Endothelial cell (in vitro differentiated cells): ENCODE results near the gene EXOC3L4. TPM values are rescaled to one million over a fixed set of nuclear protein-coding genes. Genes with fewer than 3 reads are reported as not detected.

Source experiments
- DNase-seq: peaks from one replicate; pipeline ENCODE4 v3.0.0; 2021; ENCODE audit warnings: low spot score
- H3K27ac Mint-ChIP-seq: one replicate; pipeline ENCODE4 v1.8.0; 2021; ENCODE audit warnings: mixed read lengths, inconsistent platforms; ENCODE audit not compliant: unreplicated experiment
- H3K27me3 Mint-ChIP-seq: one replicate; pipeline ENCODE4 v1.8.0; 2021; ENCODE audit warnings: mild to moderate bottlenecking, moderate library complexity, mixed read lengths, inconsistent platforms; ENCODE audit not compliant: unreplicated experiment
- H3K36me3 Mint-ChIP-seq: one replicate; pipeline ENCODE4 v1.8.0; 2021; ENCODE audit warnings: mild to moderate bottlenecking, low read depth, mixed read lengths, inconsistent platforms; ENCODE audit not compliant: unreplicated experiment
- H3K4me1 Mint-ChIP-seq: one replicate; pipeline ENCODE4 v1.8.0; 2021; ENCODE audit warnings: mild to moderate bottlenecking, mixed read lengths, inconsistent platforms; ENCODE audit not compliant: unreplicated experiment
- H3K4me3 Mint-ChIP-seq: one replicate; pipeline ENCODE4 v1.8.0; 2021; ENCODE audit warnings: mild to moderate bottlenecking, mixed read lengths, inconsistent platforms; ENCODE audit not compliant: unreplicated experiment
- H3K9me3 Mint-ChIP-seq: one replicate; pipeline ENCODE4 v1.8.0; 2021; ENCODE audit warnings: mixed read lengths, inconsistent platforms; ENCODE audit not compliant: unreplicated experiment
- total RNA-seq: library from RNA; stranded (reverse); fragmentation: NEBNext Ultra II Directional; extraction: Animal tissue kit (Norgen Biotek cat#: 25700); gene quantifications from one replicate; pipeline ENCODE4 v1.2.1, GENCODE V29; 2021; ENCODE audit not compliant: unreplicated experiment
- TF ChIP-seq, protein P1 (sequence below): fragments of 200-600 bp; sonication (generic); IDR thresholded peaks from one replicate; pipeline ENCODE4 v1.5.0; 2021; ENCODE audit warnings: antibody characterized with exemption; ENCODE audit not compliant: unreplicated experiment

EXOC3L4 gene
- total RNA-seq, 1 donor from 2014 or later, result not detected

DNA sequence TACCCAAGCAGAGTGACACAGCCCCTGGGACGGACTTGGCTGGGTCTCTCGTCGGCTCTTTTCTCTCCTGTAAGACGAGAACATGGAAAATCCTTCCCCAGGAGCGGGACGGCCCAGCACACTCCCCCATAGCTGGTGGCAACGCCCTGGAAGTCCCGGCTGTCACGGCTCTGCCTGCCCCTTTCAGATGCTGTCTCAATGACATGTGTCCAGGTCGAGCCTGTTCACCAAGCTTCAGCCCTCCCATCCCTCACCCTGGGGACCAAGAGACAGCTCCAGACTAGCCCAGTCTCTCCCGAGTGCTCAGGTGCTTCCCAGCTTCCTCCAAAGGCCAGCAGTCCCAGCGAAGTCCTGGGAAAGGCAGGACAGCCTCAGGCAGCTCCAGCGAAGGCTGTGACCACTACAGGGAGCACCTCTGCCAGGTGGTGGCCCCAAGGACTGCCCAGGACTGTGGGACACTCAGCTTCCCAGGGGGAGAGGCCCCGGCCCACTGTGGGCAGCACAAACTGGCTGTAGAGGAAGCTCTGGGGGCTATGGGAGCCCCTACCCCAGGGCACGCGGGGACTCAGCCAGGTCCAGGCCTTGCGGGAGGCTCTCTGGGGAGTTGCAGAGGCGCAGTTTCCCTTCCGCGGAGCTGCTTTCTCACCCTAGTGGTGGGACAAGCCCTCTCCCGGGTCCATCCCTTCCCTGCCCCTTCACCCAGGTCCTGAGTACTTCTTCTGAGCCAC lies 62.3 kb downstream of the EXOC3L4 start:
- Mint-ChIP-seq H3K36me3 (no peaks in the 10 kb centered on the region), H3K4me1 (no peaks in the 10 kb centered on the region), H3K4me3 (no peak overlapping the region), H3K27ac (no peak overlapping the region), H3K27me3 (peaks cover 3% of the 10 kb centered on the region), H3K9me3 (no peaks in the 10 kb centered on the region)
- DNase-seq, result no peak
- TF ChIP-seq, protein P1, sequence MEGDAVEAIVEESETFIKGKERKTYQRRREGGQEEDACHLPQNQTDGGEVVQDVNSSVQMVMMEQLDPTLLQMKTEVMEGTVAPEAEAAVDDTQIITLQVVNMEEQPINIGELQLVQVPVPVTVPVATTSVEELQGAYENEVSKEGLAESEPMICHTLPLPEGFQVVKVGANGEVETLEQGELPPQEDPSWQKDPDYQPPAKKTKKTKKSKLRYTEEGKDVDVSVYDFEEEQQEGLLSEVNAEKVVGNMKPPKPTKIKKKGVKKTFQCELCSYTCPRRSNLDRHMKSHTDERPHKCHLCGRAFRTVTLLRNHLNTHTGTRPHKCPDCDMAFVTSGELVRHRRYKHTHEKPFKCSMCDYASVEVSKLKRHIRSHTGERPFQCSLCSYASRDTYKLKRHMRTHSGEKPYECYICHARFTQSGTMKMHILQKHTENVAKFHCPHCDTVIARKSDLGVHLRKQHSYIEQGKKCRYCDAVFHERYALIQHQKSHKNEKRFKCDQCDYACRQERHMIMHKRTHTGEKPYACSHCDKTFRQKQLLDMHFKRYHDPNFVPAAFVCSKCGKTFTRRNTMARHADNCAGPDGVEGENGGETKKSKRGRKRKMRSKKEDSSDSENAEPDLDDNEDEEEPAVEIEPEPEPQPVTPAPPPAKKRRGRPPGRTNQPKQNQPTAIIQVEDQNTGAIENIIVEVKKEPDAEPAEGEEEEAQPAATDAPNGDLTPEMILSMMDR, result no peak

DNA sequence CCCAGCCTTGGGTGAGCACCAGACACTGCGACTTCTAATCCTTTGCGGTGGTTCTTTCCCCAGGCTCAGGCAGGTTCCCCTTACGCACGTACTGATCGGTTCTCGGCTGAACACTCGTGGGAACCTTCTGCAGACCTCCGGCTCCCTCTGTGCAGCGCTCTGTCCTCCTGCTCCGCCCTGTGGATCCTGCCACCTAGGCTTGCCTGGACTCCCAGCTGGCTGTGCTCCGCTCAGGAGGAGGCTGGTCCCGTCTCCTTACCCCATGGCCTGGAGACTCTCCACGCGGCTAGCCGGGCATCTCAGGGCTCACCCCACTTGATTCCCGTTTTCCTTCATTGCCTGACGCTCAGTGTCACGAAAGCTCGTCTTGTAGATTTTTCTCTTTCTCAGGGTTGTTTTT lies 63.4 kb downstream of the EXOC3L4 start:
- H3K4me3 Mint-ChIP-seq, result no peak overlapping the region
- H3K27me3 Mint-ChIP-seq, result peaks cover 2% of the 10 kb centered on the region
- no peaks in the 10 kb centered on the region for H3K4me1 Mint-ChIP-seq
- DNase-seq, result no peak
- TF ChIP-seq, protein P1, result no peak
- no peak overlapping the region for H3K27ac Mint-ChIP-seq
- H3K36me3 Mint-ChIP-seq, result no peaks in the 10 kb centered on the region
- no peaks in the 10 kb centered on the region for H3K9me3 Mint-ChIP-seq

DNA sequence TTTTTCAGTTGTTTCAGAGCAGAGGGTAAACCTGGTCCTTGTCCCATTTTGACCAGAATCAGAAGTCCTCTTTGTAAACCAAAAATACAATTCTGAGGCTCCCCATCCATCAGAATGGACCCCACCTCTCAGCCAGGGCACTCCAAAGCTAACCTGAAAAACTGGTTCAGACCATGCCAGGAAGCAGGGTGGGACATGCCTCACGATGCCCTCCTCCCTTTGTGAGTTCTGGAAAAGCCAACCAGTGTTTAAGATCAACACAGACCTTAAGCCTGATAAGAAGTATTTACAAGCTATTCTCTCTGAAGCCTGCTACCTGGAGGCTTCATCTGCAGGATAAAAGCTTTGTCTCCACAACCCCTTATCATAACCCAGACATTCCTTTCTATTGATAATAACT lies 64.2 kb downstream of the EXOC3L4 start:
- Mint-ChIP-seq H3K9me3 (no peaks in the 10 kb centered on the region), H3K36me3 (no peaks in the 10 kb centered on the region), H3K4me1 (no peaks in the 10 kb centered on the region), H3K27ac (no peak overlapping the region), H3K27me3 (peaks cover 2% of the 10 kb centered on the region), H3K4me3 (no peak overlapping the region)
- TF ChIP-seq, protein P1, result no peak
- no peak for DNase-seq

Other genes with a start within 250 kb of the EXOC3L4 start
- gene AMN, start 172.1 kb upstream of the EXOC3L4 start, total RNA-seq, result not detected
- 187 TPM for gene CDC42BPB, start 37.2 kb upstream of the EXOC3L4 start, total RNA-seq
- gene LBHD2, start 10.5 kb upstream of the EXOC3L4 start, total RNA-seq, result not detected
- 163 TPM for gene TNFAIP2, start 28.7 kb downstream of the EXOC3L4 start, total RNA-seq
- 228 TPM for gene EIF5, start 239.5 kb downstream of the EXOC3L4 start, total RNA-seq